Measurements from ENCODE around the gene CWC27. TPM values are rescaled to one million over a fixed set of nuclear protein-coding genes. Genes with fewer than 3 reads are reported as not detected.

CWC27 gene
- total RNA-seq, 4 donors from 2014 or later, result 8.8 to 38.1 (median 17.6) TPM

DNA sequence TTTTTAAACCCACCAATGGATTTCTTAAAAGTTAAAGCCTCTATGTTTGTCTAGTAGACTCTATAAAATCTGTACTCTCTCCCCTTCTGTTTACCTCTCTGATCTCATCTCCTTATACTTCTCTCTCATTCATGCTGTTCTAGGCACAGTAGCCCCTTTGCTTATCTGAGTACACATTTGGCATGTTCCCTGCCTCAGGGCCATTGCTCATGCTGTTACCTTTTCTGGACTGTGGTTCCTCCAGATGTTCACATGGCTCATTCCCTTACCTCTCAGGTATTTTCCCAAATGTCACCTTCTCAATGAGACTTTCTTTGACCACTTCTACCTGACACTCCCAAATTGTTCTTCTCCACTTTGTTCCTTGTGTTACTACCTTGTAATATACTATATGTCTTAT, 176.1 kb downstream of the CWC27 start:
- Histone ChIP-seq H3K4me3 (no peak overlapping the region), H3K27me3 (no peaks in the 10 kb centered on the region), H3K9me3 (no peaks in the 10 kb centered on the region), H3K27ac (no peak overlapping the region), H3K36me3 (no peaks in the 10 kb centered on the region), H3K4me1 (peaks cover 0 to 6% (median 0%) of the 10 kb centered on the region in 4 donors)
- DNase-seq (ENCODE audit: low spot score in 2 of 2), result no peak
- no peak for TF ChIP-seq POLR2A (IDR thresholded peaks at IDR 0.05)
- TF ChIP-seq EP300 (IDR thresholded peaks at IDR 0.05), result no peak
- TF ChIP-seq, protein P1, sequence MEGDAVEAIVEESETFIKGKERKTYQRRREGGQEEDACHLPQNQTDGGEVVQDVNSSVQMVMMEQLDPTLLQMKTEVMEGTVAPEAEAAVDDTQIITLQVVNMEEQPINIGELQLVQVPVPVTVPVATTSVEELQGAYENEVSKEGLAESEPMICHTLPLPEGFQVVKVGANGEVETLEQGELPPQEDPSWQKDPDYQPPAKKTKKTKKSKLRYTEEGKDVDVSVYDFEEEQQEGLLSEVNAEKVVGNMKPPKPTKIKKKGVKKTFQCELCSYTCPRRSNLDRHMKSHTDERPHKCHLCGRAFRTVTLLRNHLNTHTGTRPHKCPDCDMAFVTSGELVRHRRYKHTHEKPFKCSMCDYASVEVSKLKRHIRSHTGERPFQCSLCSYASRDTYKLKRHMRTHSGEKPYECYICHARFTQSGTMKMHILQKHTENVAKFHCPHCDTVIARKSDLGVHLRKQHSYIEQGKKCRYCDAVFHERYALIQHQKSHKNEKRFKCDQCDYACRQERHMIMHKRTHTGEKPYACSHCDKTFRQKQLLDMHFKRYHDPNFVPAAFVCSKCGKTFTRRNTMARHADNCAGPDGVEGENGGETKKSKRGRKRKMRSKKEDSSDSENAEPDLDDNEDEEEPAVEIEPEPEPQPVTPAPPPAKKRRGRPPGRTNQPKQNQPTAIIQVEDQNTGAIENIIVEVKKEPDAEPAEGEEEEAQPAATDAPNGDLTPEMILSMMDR (IDR thresholded peaks at IDR 0.05), result no peak

DNA sequence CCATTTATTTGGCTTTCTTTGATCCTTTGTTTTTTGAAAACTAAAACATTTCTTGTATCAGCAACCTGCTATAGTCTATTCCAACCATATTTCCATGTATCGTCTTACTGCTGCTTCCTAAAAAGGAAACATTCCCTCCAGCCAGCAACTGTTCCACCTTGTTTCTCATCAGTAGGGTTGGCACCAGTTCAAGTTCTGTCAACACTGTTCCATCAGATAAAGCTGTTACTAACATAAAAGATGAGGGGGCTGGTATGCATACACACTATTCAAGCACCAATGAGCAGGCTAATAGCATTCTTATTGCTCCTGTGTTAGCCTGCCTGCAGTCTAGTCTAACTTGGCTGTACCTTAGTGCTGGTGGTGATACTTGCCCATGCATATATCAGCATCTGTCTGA, 178.3 kb downstream of the CWC27 start:
- no peak for DNase-seq (ENCODE audit: low spot score in 2 of 2)
- no peak overlapping the region for H3K4me3 ChIP-seq
- no peaks in the 10 kb centered on the region for H3K9me3 ChIP-seq
- no peak for TF ChIP-seq EP300 (IDR thresholded peaks at IDR 0.05)
- no peak for TF ChIP-seq POLR2A (IDR thresholded peaks at IDR 0.05)
- TF ChIP-seq, protein P1 (IDR thresholded peaks at IDR 0.05), result no peak
- no peaks in the 10 kb centered on the region for H3K4me1 ChIP-seq
- no peaks in the 10 kb centered on the region for H3K36me3 ChIP-seq
- H3K27me3 ChIP-seq, result no peaks in the 10 kb centered on the region
- H3K27ac ChIP-seq, result no peak overlapping the region
- WGBS, 2 donors, result 82 to 84% methylated on average over 1 of the region's 1 CpG

DNA sequence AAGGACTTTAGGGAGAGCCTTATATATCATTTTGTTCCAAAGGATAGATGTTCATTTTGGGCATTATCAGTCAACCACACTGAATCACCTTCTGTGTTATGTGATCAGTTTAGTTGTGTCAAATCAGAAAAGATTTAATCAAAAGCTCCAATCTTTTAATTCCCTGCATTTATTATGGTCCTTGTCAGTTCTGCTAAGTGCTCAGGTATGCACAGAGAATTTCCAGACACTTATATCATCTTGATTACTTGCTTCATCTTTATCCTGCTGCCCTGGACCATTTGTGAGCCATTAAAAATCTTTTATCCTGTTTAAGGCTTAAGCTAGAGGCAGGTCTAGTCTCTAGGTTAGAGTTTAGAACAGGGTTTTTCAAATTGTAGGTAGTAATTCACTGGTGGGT, 179.1 kb downstream of the CWC27 start:
- Histone ChIP-seq H3K27me3 (no peaks in the 10 kb centered on the region), H3K4me3 (no peak overlapping the region), H3K36me3 (no peaks in the 10 kb centered on the region), H3K27ac (no peak overlapping the region), H3K4me1 (no peaks in the 10 kb centered on the region), H3K9me3 (no peaks in the 10 kb centered on the region)
- DNase-seq (ENCODE audit: low spot score in 2 of 2), result no peak
- TF ChIP-seq, protein P1 (IDR thresholded peaks at IDR 0.05), result no peak
- no peak for TF ChIP-seq POLR2A (IDR thresholded peaks at IDR 0.05)
- TF ChIP-seq EP300 (IDR thresholded peaks at IDR 0.05), result no peak

GRCh38 chr5:64949331-64949730, 180.6 kb downstream of the CWC27 start:
- WGBS, 2 donors, result 60 to 66% methylated on average over 3 of the region's 3 CpGs
- no peaks in the 10 kb centered on the region for H3K9me3 ChIP-seq
- H3K4me1 ChIP-seq, result no peaks in the 10 kb centered on the region
- no peaks in the 10 kb centered on the region for H3K27me3 ChIP-seq
- no peak overlapping the region for H3K27ac ChIP-seq
- DNase-seq (ENCODE audit: low spot score in 2 of 2), result no peak
- TF ChIP-seq POLR2A (IDR thresholded peaks at IDR 0.05), result no peak
- no peak for TF ChIP-seq EP300 (IDR thresholded peaks at IDR 0.05)
- TF ChIP-seq, protein P1 (IDR thresholded peaks at IDR 0.05), result no peak
- H3K4me3 ChIP-seq, result no peak overlapping the region
- no peaks in the 10 kb centered on the region for H3K36me3 ChIP-seq

- DNase-seq (ENCODE audit: low spot score in 2 of 2), result no peak
- Histone ChIP-seq H3K27ac (no peak overlapping the region), H3K9me3 (no peaks in the 10 kb centered on the region), H3K4me3 (no peak overlapping the region), H3K4me1 (no peaks in the 10 kb centered on the region), H3K27me3 (no peaks in the 10 kb centered on the region), H3K36me3 (no peaks in the 10 kb centered on the region)
- WGBS, 2 donors, result 76 to 88% methylated on average over 3 of the region's 3 CpGs
- TF ChIP-seq POLR2A (IDR thresholded peaks at IDR 0.05), result no peak
- no peak for TF ChIP-seq EP300 (IDR thresholded peaks at IDR 0.05)
- TF ChIP-seq, protein P1 (IDR thresholded peaks at IDR 0.05), result no peak
Measured at GRCh38 chr5:64952951-64953673, 184.4 kb downstream of the CWC27 start.
